Right atrium auricular region (tissue), 2 donors: Measurements from ENCODE around the gene PC. TPM values are rescaled to one million over a fixed set of nuclear protein-coding genes. Genes with fewer than 3 reads are reported as not detected.

Source experiments
- DNase-seq: peaks from one replicate; pipeline ENCODE4 v3.0.0-alpha.2; 2019; ENCODE audit warnings: low spot score
- H3K27ac ChIP-seq, 2 donors: fragments of 200-600 bp; sonication (generic); 1 replicate in 1 of 2; 2 replicates in 1 of 2; pipeline ENCODE4 v1.5.1; 2016 to 2019
- H3K27me3 ChIP-seq, 2 donors: fragments of 200-600 bp; sonication (generic); one replicate each; pipeline versions ENCODE4 v1.5.1 to v1.6.0; 2017 to 2019
- H3K36me3 ChIP-seq: fragments of 200-600 bp; sonication (generic); one replicate; pipeline ENCODE4 v1.5.1; 2016
- H3K4me1 ChIP-seq, 2 donors: fragments of 200-600 bp; sonication (generic); one replicate each; pipeline versions ENCODE4 v1.5.1 to v1.6.0; 2017 to 2019
- H3K4me3 ChIP-seq, 2 donors: fragments of 200-600 bp; sonication (generic); 1 replicate in 1 of 2; 2 replicates in 1 of 2; pipeline ENCODE4 v1.5.1; 2017 to 2019; ENCODE audit warnings: mild to moderate bottlenecking in 1 of 2, moderate library complexity in 1 of 2
- H3K9me3 ChIP-seq, 2 donors: fragments of 200-600 bp; sonication (generic); one replicate each; pipeline ENCODE4 v1.5.1; 2019
- CTCF ChIP-seq, 2 donors: fragments of 200-600 bp; sonication (generic); IDR thresholded peaks; one replicate each; pipeline ENCODE4 v1.5.1; 2019; ENCODE audit warnings: antibody characterized with exemption in 2 of 2
- total RNA-seq, 2 donors: library from RNA; depleted of rRNA; stranded (reverse); fragments of >200 nt; gene quantifications; one replicate each; pipeline ENCODE4 v1.1.0, GENCODE V29; 2016

PC gene
- total RNA-seq, 2 donors from 2014 or later, result 8.6 to 9.3 TPM

GRCh38 chr11:66851698-66852465, 106.3 kb downstream of the PC start:
- H3K4me1 ChIP-seq, result peaks cover 0 to 8% of the 10 kb centered on the region in 2 donors
- no peak overlapping the region for H3K4me3 ChIP-seq
- DNase-seq, result no peak
- H3K36me3 ChIP-seq, result peaks cover 7% of the 10 kb centered on the region
- no peaks in the 10 kb centered on the region for H3K27me3 ChIP-seq
- H3K27ac ChIP-seq, result no peak overlapping the region
- no peak for TF ChIP-seq CTCF (IDR thresholded peaks at IDR 0.05)
- H3K9me3 ChIP-seq, result no peaks in the 10 kb centered on the region

GRCh38 chr11:66851239-66851596, 107.0 kb downstream of the PC start:
- H3K27me3 ChIP-seq, result no peaks in the 10 kb centered on the region
- DNase-seq, result no peak
- H3K4me3 ChIP-seq, result no peak overlapping the region
- H3K36me3 ChIP-seq, result peaks cover 13% of the 10 kb centered on the region
- H3K4me1 ChIP-seq, result peaks cover 0 to 8% of the 10 kb centered on the region in 2 donors
- no peak for TF ChIP-seq CTCF (IDR thresholded peaks at IDR 0.05)
- no peaks in the 10 kb centered on the region for H3K9me3 ChIP-seq
- H3K27ac ChIP-seq, result no peak overlapping the region

GRCh38 chr11:66850588-66851238, 107.5 kb downstream of the PC start:
- no peak for TF ChIP-seq CTCF (IDR thresholded peaks at IDR 0.05)
- Histone ChIP-seq H3K9me3 (no peaks in the 10 kb centered on the region), H3K4me3 (no peak overlapping the region), H3K4me1 (peaks cover 0 to 6% of the 10 kb centered on the region in 2 donors), H3K27me3 (no peaks in the 10 kb centered on the region), H3K36me3 (peaks cover 18% of the 10 kb centered on the region), H3K27ac (no peak overlapping the region)
- no peak for DNase-seq

- no peak overlapping the region for H3K4me3 ChIP-seq
- H3K27me3 ChIP-seq, result no peaks in the 10 kb centered on the region
- H3K9me3 ChIP-seq, result no peaks in the 10 kb centered on the region
- H3K4me1 ChIP-seq, result peaks cover 0 to under 1% of the 10 kb centered on the region in 2 donors
- DNase-seq, result no peak
- H3K36me3 ChIP-seq, result peaks cover 23% of the 10 kb centered on the region
- TF ChIP-seq CTCF (IDR thresholded peaks at IDR 0.05), result no peak
- H3K27ac ChIP-seq, result no peak overlapping the region
These were observed 108.0 kb downstream of the PC start for GRCh38 chr11:66850235-66850587.

GRCh38 chr11:66849501-66850234, 108.5 kb downstream of the PC start:
- DNase-seq, result no peak
- Histone ChIP-seq H3K4me3 (no peak overlapping the region), H3K27me3 (no peaks in the 10 kb centered on the region), H3K9me3 (no peaks in the 10 kb centered on the region), H3K27ac (no peak overlapping the region), H3K36me3 (peaks cover 27% of the 10 kb centered on the region), H3K4me1 (peaks cover 0 to 5% of the 10 kb centered on the region in 2 donors)
- no peak for TF ChIP-seq CTCF (IDR thresholded peaks at IDR 0.05)
